ENCODE results near the gene LRR1.
"Not testable (repeated sequence)": the region's sequence is repeated elsewhere in the genome, so short reads cannot be mapped to it uniquely, and the experiment has no call there.

LRR1 gene

GRCh38 chr14:49598485-49599300 is at the start of gene LRR1:
TSS of gene LRR1 (plus strand) at chr14:49598940. CDS start at chr14:49599021, 81 bp downstream.
- peak; percentile 92 for DNase-seq

- no peak for DNase-seq
Observed at GRCh38 chr14:49549446-49549845, 49.3 kb upstream of the LRR1 start.

GRCh38 chr14:49549881-49550280 is 48.9 kb upstream of the LRR1 start:
- DNase-seq, result no peak

GRCh38 chr14:49550286-49551184 is 48.2 kb upstream of the LRR1 start:
- DNase-seq, result no peak

- no peak for DNase-seq
Observed at GRCh38 chr14:49551569-49551968, 47.2 kb upstream of the LRR1 start.

GRCh38 chr14:49553106-49553505 is 45.6 kb upstream of the LRR1 start:
- no peak for DNase-seq

GRCh38 chr14:49553892-49554291 is 44.8 kb upstream of the LRR1 start:
- peak; percentile 55 for DNase-seq

- no peak for DNase-seq
Observed at GRCh38 chr14:49559979-49560768, 38.6 kb upstream of the LRR1 start.

GRCh38 chr14:49566714-49567113 is 32.0 kb upstream of the LRR1 start:
- no peak for DNase-seq

GRCh38 chr14:49569281-49569680 is 29.5 kb upstream of the LRR1 start:
- DNase-seq, result no peak

GRCh38 chr14:49574038-49574437 is 24.7 kb upstream of the LRR1 start:
- DNase-seq, result no peak

- DNase-seq, result no peak
Observed at GRCh38 chr14:49578141-49578540, 20.6 kb upstream of the LRR1 start.

- no peak for DNase-seq
Observed at GRCh38 chr14:49579841-49580240, 18.9 kb upstream of the LRR1 start.

GRCh38 chr14:49581209-49582112 is 17.3 kb upstream of the LRR1 start:
- DNase-seq, result no peak

GRCh38 chr14:49582113-49582977 is 16.4 kb upstream of the LRR1 start:
- no peak for DNase-seq

GRCh38 chr14:49583629-49584028 is 15.1 kb upstream of the LRR1 start:
- no peak for DNase-seq

GRCh38 chr14:49584058-49584457 is 14.7 kb upstream of the LRR1 start:
- no peak for DNase-seq

- not testable (repeated sequence) for DNase-seq
Observed at GRCh38 chr14:49584981-49585640, 13.6 kb upstream of the LRR1 start.

- DNase-seq, result peak; percentile 99
Observed at GRCh38 chr14:49585803-49586672, 12.7 kb upstream of the LRR1 start, which contains the start of gene RPS29. TSS of gene RPS29 (minus strand) at chr14:49586380. CDS start at chr14:49586346, 34 bp downstream.

All from NCI-H2029 treated with DMSO at 0.1 percent for 48 hours (cell line).